Gastrocnemius medialis (tissue), 4 donors: Measurements from ENCODE around the gene CFHR5.

Experiments
- CTCF ChIP-seq, 5 experiments: fragments of 450-650 bp in 3 of 5; fragments of 200-600 bp in 2 of 5; sonication (generic) in 2 of 5; IDR thresholded peaks in 4 of 5; conservative IDR thresholded peaks in 1 of 5; 1 replicate in 4 of 5; 2 replicates in 1 of 5; pipeline ENCODE4 v1.5.1; 2016 to 2019; ENCODE audit warnings: antibody characterized with exemption in 5 of 5, mild to moderate bottlenecking in 3 of 5, moderate library complexity in 3 of 5
- POLR2A ChIP-seq, 2 donors: fragments of 450-650 bp; IDR thresholded peaks; one replicate each; pipeline ENCODE4 v1.6.1; 2017; ENCODE audit warnings: antibody characterized with exemption in 2 of 2, mild to moderate bottlenecking in 2 of 2, moderate library complexity in 2 of 2

- TF ChIP-seq CTCF (IDR thresholded peaks at IDR 0.05 in 4 of 5, conservative IDR thresholded peaks at IDR 0.05 in 1 of 5), result no peak
- TF ChIP-seq POLR2A (IDR thresholded peaks at IDR 0.05), result no peak
Observed at GRCh38 chr1:196993916-196994315, 16.6 kb downstream of the CFHR5 start.
